IPS-15b (cell line): ENCODE data around the gene ASCC2.
"Not testable (repeated sequence)": the region's sequence is repeated elsewhere in the genome, so short reads cannot be mapped to it uniquely, and the experiment has no call there.

ENCODE experiments used
- H3K27me3 ChIP-seq: one replicate; pipeline ENCODE4 v1.6.1; 2013; ENCODE audit warnings: low read length; ENCODE audit not compliant: control insufficient read depth, insufficient read depth
- H3K36me3 ChIP-seq: one replicate; pipeline ENCODE4 v1.6.1; 2013; ENCODE audit warnings: low read length; ENCODE audit not compliant: control insufficient read depth, insufficient read depth
- H3K4me1 ChIP-seq: one replicate; pipeline ENCODE4 v1.6.1; 2013; ENCODE audit warnings: mild to moderate bottlenecking, low read length; ENCODE audit not compliant: control insufficient read depth, insufficient read depth
- H3K4me3 ChIP-seq: one replicate; pipeline ENCODE4 v1.5.1; 2013; ENCODE audit warnings: low read depth, low read length
- H3K9ac ChIP-seq: one replicate; pipeline ENCODE4 v1.6.1; 2013; ENCODE audit warnings: low read depth, mild to moderate bottlenecking, low read length
- H3K9me3 ChIP-seq: one replicate; pipeline ENCODE4 v1.6.1; 2013; ENCODE audit warnings: mild to moderate bottlenecking, low read length; ENCODE audit not compliant: control insufficient read depth, insufficient read depth

The ASCC2 gene

GRCh38 chr22:29872144-29872893 is 34.2 kb upstream of the ASCC2 start:
- Histone ChIP-seq H3K27me3 (no peaks in the 10 kb centered on the region), H3K9me3 (no peaks in the 10 kb centered on the region), H3K36me3 (no peaks in the 10 kb centered on the region), H3K4me3 (no peak overlapping the region), H3K4me1 (peaks cover 13% of the 10 kb centered on the region), H3K9ac (peak overlapping the region; percentile 32)

GRCh38 chr22:29871684-29872083 is 33.6 kb upstream of the ASCC2 start:
- Histone ChIP-seq H3K36me3 (no peaks in the 10 kb centered on the region), H3K9ac (no peak overlapping the region), H3K27me3 (no peaks in the 10 kb centered on the region), H3K4me1 (peaks cover 13% of the 10 kb centered on the region), H3K9me3 (no peaks in the 10 kb centered on the region), H3K4me3 (no peak overlapping the region)

DNA sequence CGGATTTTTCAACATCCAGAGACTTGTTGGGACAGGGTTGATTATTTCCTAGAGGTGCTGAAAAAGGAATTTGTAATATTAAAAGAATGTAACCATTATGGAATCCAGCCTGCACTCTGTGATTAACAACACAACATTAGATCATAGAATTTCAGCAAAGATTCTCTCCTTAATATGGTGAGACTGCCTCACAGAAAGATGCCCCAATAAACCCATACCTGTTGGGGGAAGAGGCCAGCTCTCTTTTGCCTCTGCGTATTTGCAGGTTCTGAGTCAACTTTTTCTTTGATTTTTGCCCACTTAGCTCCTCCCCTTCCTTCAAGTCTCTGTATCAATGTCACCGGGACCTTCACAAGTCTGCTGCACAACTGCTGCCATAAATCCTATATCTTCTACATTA is 32.5 kb upstream of the ASCC2 start:
- Histone ChIP-seq H3K4me1 (peaks cover 13% of the 10 kb centered on the region), H3K36me3 (no peaks in the 10 kb centered on the region), H3K4me3 (no peak overlapping the region), H3K9me3 (no peaks in the 10 kb centered on the region), H3K9ac (no peak overlapping the region), H3K27me3 (no peaks in the 10 kb centered on the region)

DNA sequence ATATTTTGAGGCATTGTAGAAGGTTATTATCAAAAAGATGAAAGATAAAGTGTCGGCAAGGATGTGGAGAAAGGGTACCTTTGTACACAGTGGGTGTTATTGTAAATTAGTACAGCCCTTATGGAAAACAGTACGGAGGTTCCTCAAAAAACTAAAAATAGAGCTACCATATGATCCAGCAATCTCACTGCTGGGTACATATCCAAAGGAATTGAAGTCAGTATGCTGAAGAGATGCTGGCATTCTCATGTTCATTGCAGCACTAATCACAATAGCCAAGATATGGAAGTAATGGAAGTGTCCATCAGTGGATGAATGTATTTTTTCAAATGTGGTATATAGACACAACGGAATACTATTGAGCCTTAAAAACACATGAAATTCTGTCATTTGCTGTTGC is 29.8 kb upstream of the ASCC2 start:
- no peaks in the 10 kb centered on the region for H3K27me3 ChIP-seq
- H3K4me3 ChIP-seq: no peak overlapping the region
- peaks cover 13% of the 10 kb centered on the region for H3K4me1 ChIP-seq
- no peaks in the 10 kb centered on the region for H3K9me3 ChIP-seq
- H3K9ac ChIP-seq: no peak overlapping the region
- H3K36me3 ChIP-seq: no peaks in the 10 kb centered on the region

DNA sequence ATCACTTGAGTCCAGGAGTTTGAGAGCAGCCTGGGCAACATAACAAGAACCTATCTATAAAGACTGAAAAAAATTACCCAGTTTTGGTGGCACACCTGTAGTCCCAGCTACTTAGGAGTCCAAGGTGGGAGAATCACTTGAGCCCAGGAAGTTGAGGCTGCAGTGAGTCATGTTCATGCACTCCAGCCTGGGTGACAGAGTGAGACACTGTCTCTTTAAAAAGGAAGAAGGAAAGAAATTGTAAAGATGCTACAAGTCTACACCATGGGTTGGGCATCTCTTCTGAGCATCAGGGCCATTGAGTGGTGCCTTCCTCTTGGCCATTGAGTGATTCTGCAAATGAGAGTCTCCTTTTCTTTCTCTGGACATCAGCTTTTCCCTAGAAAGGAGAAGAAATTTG is 29.2 kb upstream of the ASCC2 start:
- H3K4me1 ChIP-seq: peaks cover 10% of the 10 kb centered on the region
- no peak overlapping the region for H3K4me3 ChIP-seq
- H3K36me3 ChIP-seq: no peaks in the 10 kb centered on the region
- H3K27me3 ChIP-seq: no peaks in the 10 kb centered on the region
- no peaks in the 10 kb centered on the region for H3K9me3 ChIP-seq
- no peak overlapping the region for H3K9ac ChIP-seq

- H3K4me1 ChIP-seq, H3K9ac ChIP-seq: not testable (repeated sequence)
Measured at GRCh38 chr22:29865572-29865971, 27.5 kb upstream of the ASCC2 start.

GRCh38 chr22:29861672-29862297 is 23.7 kb upstream of the ASCC2 start:
- Histone ChIP-seq H3K4me1 (no peaks in the 10 kb centered on the region), H3K27me3 (no peaks in the 10 kb centered on the region), H3K9ac (no peak overlapping the region)

More at GRCh38 chr22:29865572-29865971, 27.5 kb upstream of the ASCC2 start:
- H3K9me3 ChIP-seq, H3K36me3 ChIP-seq, H3K27me3 ChIP-seq, H3K4me3 ChIP-seq: not testable (repeated sequence)

DNA sequence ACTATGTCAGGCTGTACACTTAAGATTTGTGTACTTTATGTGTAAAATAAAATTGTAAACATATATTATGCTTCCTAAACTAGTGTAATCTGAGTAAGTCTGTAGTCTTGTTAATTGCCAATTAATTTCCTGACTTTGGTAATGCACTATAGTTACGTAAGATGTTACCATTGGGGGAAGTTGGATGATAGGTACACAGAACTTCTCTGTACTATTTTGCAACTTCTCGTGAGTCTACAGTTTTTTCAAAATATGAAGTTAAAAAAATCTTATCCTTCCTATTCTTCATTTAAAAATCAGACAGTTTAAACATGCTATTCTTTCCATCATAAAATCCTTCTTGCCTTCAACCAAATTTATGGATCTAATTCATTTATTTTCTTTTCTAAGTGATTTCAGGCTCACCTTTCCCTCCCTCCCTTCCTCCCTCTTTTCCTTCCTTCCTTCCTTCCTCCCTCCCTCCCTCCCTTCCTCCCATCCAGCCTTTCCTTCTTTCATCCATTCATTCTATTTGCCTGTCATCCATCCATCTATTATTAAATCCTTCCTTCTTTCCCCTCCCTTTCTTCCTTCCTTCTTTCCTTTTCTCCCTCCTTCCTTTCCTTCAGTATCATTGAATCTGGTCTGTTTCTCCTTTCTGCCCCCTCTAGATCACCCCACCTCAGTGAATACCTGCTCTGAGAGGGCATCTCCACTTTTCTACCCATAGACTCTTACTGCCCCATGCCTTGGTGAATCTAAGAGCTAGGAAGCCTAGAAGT is 22.1 kb upstream of the ASCC2 start:
- Histone ChIP-seq H3K9me3 (no peaks in the 10 kb centered on the region), H3K4me1 (no peaks in the 10 kb centered on the region), H3K36me3 (no peaks in the 10 kb centered on the region), H3K27me3 (no peaks in the 10 kb centered on the region), H3K4me3 (no peak overlapping the region), H3K9ac (no peak overlapping the region)

More at GRCh38 chr22:29861672-29862297, 23.7 kb upstream of the ASCC2 start:
- no peaks in the 10 kb centered on the region for H3K36me3 ChIP-seq
- H3K4me3 ChIP-seq: no peak overlapping the region
- no peaks in the 10 kb centered on the region for H3K9me3 ChIP-seq

- H3K9me3 ChIP-seq, H3K27me3 ChIP-seq, H3K36me3 ChIP-seq, H3K4me3 ChIP-seq, H3K4me1 ChIP-seq, H3K9ac ChIP-seq: not testable (repeated sequence)
Measured at GRCh38 chr22:29859030-29859429, 21.0 kb upstream of the ASCC2 start.

- H3K4me1 ChIP-seq: no peaks in the 10 kb centered on the region
- no peaks in the 10 kb centered on the region for H3K27me3 ChIP-seq
- no peaks in the 10 kb centered on the region for H3K9me3 ChIP-seq
- H3K9ac ChIP-seq: no peak overlapping the region
- no peaks in the 10 kb centered on the region for H3K36me3 ChIP-seq
- H3K4me3 ChIP-seq: no peak overlapping the region
Measured at GRCh38 chr22:29856496-29856895, 18.4 kb upstream of the ASCC2 start.

DNA sequence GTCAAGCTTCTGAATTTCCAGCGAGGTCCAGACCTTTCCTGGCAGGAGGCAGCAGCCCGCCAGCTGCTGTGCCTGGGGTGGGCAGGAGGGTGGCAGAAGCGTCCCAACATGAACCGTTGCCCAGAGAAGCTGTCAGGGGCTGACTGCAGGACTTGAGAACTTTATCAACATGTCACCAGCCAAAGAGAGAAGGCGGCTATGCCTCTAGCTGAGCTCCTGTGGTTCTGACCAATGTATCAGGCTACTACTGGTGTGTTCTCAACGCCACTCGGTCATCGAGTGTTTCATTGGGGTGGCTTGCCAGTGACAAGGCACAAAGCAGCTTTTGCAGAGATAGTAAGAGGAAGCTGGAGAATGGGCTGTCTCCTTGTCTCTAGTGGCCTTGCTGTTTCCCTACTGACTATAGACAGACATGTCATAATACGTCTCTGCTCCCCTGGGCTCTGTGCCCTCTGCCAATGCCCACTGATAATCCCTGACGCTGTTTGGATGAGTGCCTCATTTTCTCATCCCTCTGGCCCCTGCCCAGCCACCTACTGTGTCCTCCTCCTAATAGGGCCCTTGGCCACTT is 17.6 kb upstream of the ASCC2 start:
- Histone ChIP-seq H3K4me3 (no peak overlapping the region), H3K27me3 (no peaks in the 10 kb centered on the region), H3K4me1 (no peaks in the 10 kb centered on the region), H3K36me3 (no peaks in the 10 kb centered on the region), H3K9me3 (no peaks in the 10 kb centered on the region), H3K9ac (no peak overlapping the region)
